ENCODE results near the gene SPDYE3. TPM values are rescaled to one million over a fixed set of nuclear protein-coding genes. Genes with fewer than 3 reads are reported as not detected.
A peak's percentile ranks its signal among the peaks of the same experiment; 100 is the strongest.
"Not testable (repeated sequence)": the region's sequence is repeated elsewhere in the genome, so short reads cannot be mapped to it uniquely, and the experiment has no call there.

Gene SPDYE3
- total and polyA plus RNA-seq, 8 donors, result not detected

GRCh38 chr7:100335566-100336466 is 28.3 kb downstream of the SPDYE3 start:
- peak; percentile 92 to 96 for DNase-seq
- H3K9me3 ChIP-seq; H3K27me3 ChIP-seq; intact Hi-C loops (cut with DNase I; ENCODE audit: low total_unique reads): not testable (repeated sequence)
- H3K4me1 ChIP-seq, result peaks cover 0 to 19% (median 16%) of the 10 kb centered on the region in 4 donors
- peaks cover 0 to 26% (median 17%) of the 10 kb centered on the region in 4 donors for H3K36me3 ChIP-seq
- WGBS, 5 donors, result 0 to 1% (median 0%) methylated on average over 46 to 81 of the region's 85 CpGs
- H3K4me3 ChIP-seq, result peak overlapping the region; percentile 59 to 71 (median 68)
- peak overlapping the region; percentile 94 to 99 (median 98) for H3K27ac ChIP-seq
- TF ChIP-seq POLR2AphosphoS5 (IDR thresholded peaks at IDR 0.05) (peak; percentile 91 to 99 (median 99)), POLR2A (IDR thresholded peaks at IDR 0.05) (peak in 3 of 4 donors; percentile 53 to 99 (median 96))

GRCh38 chr7:100338083-100338696 is 30.7 kb downstream of the SPDYE3 start:
- DNase-seq; H3K27me3 ChIP-seq; H3K27ac ChIP-seq; H3K9me3 ChIP-seq; intact Hi-C loops (cut with DNase I; ENCODE audit: low total_unique reads); H3K4me3 ChIP-seq: not testable (repeated sequence)
- 85 to 90% (median 89%) methylated on average over 15 of the region's 15 CpGs for WGBS, 5 donors
- H3K36me3 ChIP-seq, result peaks cover 0 to 45% (median 35%) of the 10 kb centered on the region in 4 donors
- peaks cover 0 to 31% (median 19%) of the 10 kb centered on the region in 4 donors for H3K4me1 ChIP-seq

DNA sequence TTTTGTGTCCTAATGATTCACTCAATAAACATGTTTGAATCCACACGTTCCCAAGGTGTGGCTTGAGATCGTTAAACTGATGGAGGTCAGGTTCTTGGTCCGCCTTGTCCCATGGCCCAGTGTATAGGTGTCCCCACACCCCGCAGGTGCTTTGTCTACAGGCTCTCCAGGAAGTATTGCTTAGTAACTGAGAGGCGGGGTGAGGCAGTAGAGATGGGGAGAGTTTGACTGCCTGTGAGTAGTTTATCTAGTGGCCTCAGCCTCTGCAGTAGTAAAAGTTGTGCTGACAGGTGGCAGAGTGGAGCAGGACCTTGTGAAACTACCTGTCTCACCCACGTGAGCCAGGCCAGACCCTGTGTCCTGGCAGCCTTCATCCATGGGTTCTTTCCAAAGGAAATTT is 33.8 kb downstream of the SPDYE3 start:
- Histone ChIP-seq H3K4me1 (peaks cover 0 to 40% (median 23%) of the 10 kb centered on the region in 4 donors), H3K36me3 (peaks cover 3 to 66% (median 49%) of the 10 kb centered on the region in 4 donors)
- H3K9me3 ChIP-seq; intact Hi-C loops (cut with DNase I; ENCODE audit: low total_unique reads); H3K27ac ChIP-seq; H3K4me3 ChIP-seq; H3K27me3 ChIP-seq: not testable (repeated sequence)
- 39 to 67% (median 50%) methylated on average over 6 of the region's 6 CpGs for WGBS, 5 donors
- DNase-seq, result peak; percentile 35 to 74

GRCh38 chr7:100342765-100343164 is 35.3 kb downstream of the SPDYE3 start:
- Histone ChIP-seq H3K36me3 (peaks cover 18 to 77% (median 64%) of the 10 kb centered on the region in 4 donors), H3K4me3 (no peak overlapping the region), H3K9me3 (no peaks in the 10 kb centered on the region), H3K27ac (peak overlapping the region in 1 of 5 donors; percentile 43), H3K27me3 (no peaks in the 10 kb centered on the region), H3K4me1 (peaks cover 0 to 29% (median 12%) of the 10 kb centered on the region in 4 donors)
- no peak for DNase-seq
- WGBS, 5 donors, result 69 to 80% (median 76%) methylated on average over 6 of the region's 6 CpGs
- TF ChIP-seq EP300 (IDR thresholded peaks at IDR 0.05) (no peak), CTCF (IDR thresholded peaks at IDR 0.05) (no peak), POLR2A (IDR thresholded peaks at IDR 0.05) (no peak), POLR2AphosphoS5 (IDR thresholded peaks at IDR 0.05) (no peak)
- intact Hi-C loops (cut with DNase I; ENCODE audit: low total_unique reads), result no loop called here

- H3K4me3 ChIP-seq; DNase-seq; H3K9me3 ChIP-seq; intact Hi-C loops (cut with DNase I; ENCODE audit: low total_unique reads); H3K27me3 ChIP-seq: not testable (repeated sequence)
- 83 to 92% (median 88%) methylated on average over 3 of the region's 4 CpGs for WGBS, 5 donors
- TF ChIP-seq CTCF (IDR thresholded peaks at IDR 0.05), result peak in 1 of 7 experiments; percentile 22
- Histone ChIP-seq H3K4me1 (peaks cover 0 to 28% (median 10%) of the 10 kb centered on the region in 4 donors), H3K27ac (peak overlapping the region in 3 of 5 donors; percentile 75 to 77 (median 77)), H3K36me3 (peaks cover 24 to 79% (median 66%) of the 10 kb centered on the region in 4 donors)
Observed at GRCh38 chr7:100344124-100344559, 36.6 kb downstream of the SPDYE3 start.

Data from stomach (tissue), 9 donors.